SH-SY5Y (cell line): ENCODE data around the gene TOE1.

Experiments used
- GATA2 ChIP-seq: IDR thresholded peaks from 2 replicates; pipeline ENCODE4 v1.6.1; 2011; ENCODE audit warnings: mild to moderate bottlenecking, low read depth, low read length
- GATA3 ChIP-seq: IDR thresholded peaks from 2 replicates; pipeline ENCODE4 v1.6.1; 2011; ENCODE audit warnings: low read depth, mild to moderate bottlenecking, low read length, moderate library complexity

TOE1 gene

GRCh38 chr1:45339789-45340558, at the start of gene TOE1, which contains the start of gene MUTYH:
Gene TOE1 (plus strand): TSS chr1:45340170. CDS start chr1:45340253, 83 bp downstream.
Gene MUTYH (minus strand): TSS chr1:45340440. CDS start chr1:45334505, 5,935 bp downstream.
- TF ChIP-seq GATA2 (no peak), GATA3 (no peak)

- TF ChIP-seq GATA2: no peak
- TF ChIP-seq GATA3: no peak
These were observed 48.3 kb upstream of the TOE1 start for GRCh38 chr1:45291716-45292115.

- TF ChIP-seq GATA2 (no peak), GATA3 (no peak)
These were observed 42.2 kb upstream of the TOE1 start for GRCh38 chr1:45297666-45298356.

- TF ChIP-seq GATA3 (no peak), GATA2 (no peak)
These were observed 40.7 kb upstream of the TOE1 start for GRCh38 chr1:45299296-45299695.

- no peak for TF ChIP-seq GATA3
- no peak for TF ChIP-seq GATA2
These were observed 39.8 kb upstream of the TOE1 start for GRCh38 chr1:45299981-45300668.

GRCh38 chr1:45300669-45300997, 39.3 kb upstream of the TOE1 start:
- TF ChIP-seq GATA3 (no peak), GATA2 (no peak)

GRCh38 chr1:45302505-45303150, 37.3 kb upstream of the TOE1 start:
- TF ChIP-seq GATA3 (no peak), GATA2 (no peak)

GRCh38 chr1:45303520-45304310, 36.3 kb upstream of the TOE1 start:
- TF ChIP-seq GATA2 (no peak), GATA3 (no peak)

- TF ChIP-seq GATA3: no peak
- TF ChIP-seq GATA2: no peak
These were observed 35.5 kb upstream of the TOE1 start for GRCh38 chr1:45304311-45305081.

GRCh38 chr1:45305231-45305630, 34.7 kb upstream of the TOE1 start:
- TF ChIP-seq GATA2: no peak
- TF ChIP-seq GATA3: no peak

- no peak for TF ChIP-seq GATA2
- TF ChIP-seq GATA3: no peak
These were observed 33.7 kb upstream of the TOE1 start for GRCh38 chr1:45306319-45306718.

GRCh38 chr1:45306905-45307304, 33.1 kb upstream of the TOE1 start:
- no peak for TF ChIP-seq GATA2
- TF ChIP-seq GATA3: no peak

- TF ChIP-seq GATA3 (no peak), GATA2 (no peak)
These were observed 25.7 kb upstream of the TOE1 start for GRCh38 chr1:45314266-45314665.

GRCh38 chr1:45317166-45317565, 22.8 kb upstream of the TOE1 start:
- TF ChIP-seq GATA2 (no peak), GATA3 (no peak)
